Cardiac muscle cell (in vitro differentiated cells and primary cell): Measurements from ENCODE around the gene CDH4. TPM values are rescaled to one million over a fixed set of nuclear protein-coding genes. Genes with fewer than 3 reads are reported as not detected.
"Not testable (repeated sequence)": the region's sequence is repeated elsewhere in the genome, so short reads cannot be mapped to it uniquely, and the experiment has no call there.

Experiments
- DNase-seq, 2 donors: peaks; one replicate each; pipeline versions ENCODE4 v3.0.0 to v3.0.0-alpha.2; 2010 to 2017; ENCODE audit warnings: low read depth in 1 of 2, low spot score in 1 of 2
- H3K27ac ChIP-seq: fragments of 200-600 bp; sonication (generic); 2 replicates; pipeline ENCODE4 v1.5.1; 2016
- H3K27me3 ChIP-seq: fragments of 200-600 bp; sonication (generic); 2 replicates; pipeline ENCODE4 v1.6.0; 2016; ENCODE audit warnings: control low read depth
- H3K36me3 ChIP-seq: fragments of 200-600 bp; sonication (generic); 2 replicates; pipeline ENCODE4 v1.5.1; 2016; ENCODE audit warnings: control low read depth
- H3K4me1 ChIP-seq: fragments of 200-600 bp; sonication (generic); 2 replicates; pipeline ENCODE4 v1.8.1; 2017; ENCODE audit warnings: low read depth, mild to moderate bottlenecking, mixed run types
- H3K4me3 ChIP-seq: fragments of 200-600 bp; sonication (generic); 2 replicates; pipeline ENCODE4 v1.5.1; 2016; ENCODE audit warnings: mild to moderate bottlenecking
- H3K9me3 ChIP-seq: fragments of 200-600 bp; sonication (generic); 2 replicates; pipeline ENCODE4 v1.5.1; 2017; ENCODE audit warnings: low read depth, mild to moderate bottlenecking, control low read depth
- polyA plus RNA-seq: library from polyadenylated mRNA; unstranded; fragments of >200 nt; fragmentation: Nextera tagmentation; extraction: Ambion mirVana; gene quantifications from 2 replicates; pipeline ENCODE4 v1.2.1, GENCODE V29; 2016
- total RNA-seq: library from RNA; depleted of rRNA; stranded (reverse); fragments of >200 nt; gene quantifications from 2 replicates; pipeline ENCODE4 v1.2.3, GENCODE V29; 2016
- TF ChIP-seq, protein P1 (sequence below): IDR thresholded peaks from 2 replicates; pipeline ENCODE4 v1.5.1; 2012; ENCODE audit warnings: low read depth, mild to moderate bottlenecking, low read length

The CDH4 gene
- total and polyA plus RNA-seq, 2 experiments from 2014 or later: 0.43 to 0.80 TPM

DNA sequence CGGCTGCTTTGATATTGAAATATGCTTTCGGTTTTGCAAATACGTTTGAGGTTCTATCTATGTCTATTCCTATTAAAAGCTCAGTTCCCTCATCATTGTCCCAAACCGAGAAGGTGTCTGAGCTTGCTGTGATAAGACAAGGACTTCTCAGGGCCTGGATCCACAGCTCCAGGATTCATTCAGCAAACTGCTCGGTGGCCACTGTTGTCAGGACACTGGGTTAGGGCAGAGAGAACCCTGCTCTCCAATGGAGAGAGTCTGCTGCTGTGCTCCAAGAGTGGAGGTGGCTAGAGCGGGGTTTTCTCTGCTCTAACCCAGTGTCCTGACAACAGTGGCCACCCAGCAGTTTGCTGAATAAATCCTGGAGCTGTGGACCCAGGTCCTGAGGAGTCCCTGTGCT, 198.5 kb downstream of the CDH4 start:
- no peaks in the 10 kb centered on the region for H3K36me3 ChIP-seq
- no peak for DNase-seq
- no peaks in the 10 kb centered on the region for H3K27me3 ChIP-seq
- no peak overlapping the region for H3K27ac ChIP-seq
- no peak overlapping the region for H3K4me3 ChIP-seq
- no peaks in the 10 kb centered on the region for H3K4me1 ChIP-seq
- no peaks in the 10 kb centered on the region for H3K9me3 ChIP-seq
- TF ChIP-seq, protein P1, sequence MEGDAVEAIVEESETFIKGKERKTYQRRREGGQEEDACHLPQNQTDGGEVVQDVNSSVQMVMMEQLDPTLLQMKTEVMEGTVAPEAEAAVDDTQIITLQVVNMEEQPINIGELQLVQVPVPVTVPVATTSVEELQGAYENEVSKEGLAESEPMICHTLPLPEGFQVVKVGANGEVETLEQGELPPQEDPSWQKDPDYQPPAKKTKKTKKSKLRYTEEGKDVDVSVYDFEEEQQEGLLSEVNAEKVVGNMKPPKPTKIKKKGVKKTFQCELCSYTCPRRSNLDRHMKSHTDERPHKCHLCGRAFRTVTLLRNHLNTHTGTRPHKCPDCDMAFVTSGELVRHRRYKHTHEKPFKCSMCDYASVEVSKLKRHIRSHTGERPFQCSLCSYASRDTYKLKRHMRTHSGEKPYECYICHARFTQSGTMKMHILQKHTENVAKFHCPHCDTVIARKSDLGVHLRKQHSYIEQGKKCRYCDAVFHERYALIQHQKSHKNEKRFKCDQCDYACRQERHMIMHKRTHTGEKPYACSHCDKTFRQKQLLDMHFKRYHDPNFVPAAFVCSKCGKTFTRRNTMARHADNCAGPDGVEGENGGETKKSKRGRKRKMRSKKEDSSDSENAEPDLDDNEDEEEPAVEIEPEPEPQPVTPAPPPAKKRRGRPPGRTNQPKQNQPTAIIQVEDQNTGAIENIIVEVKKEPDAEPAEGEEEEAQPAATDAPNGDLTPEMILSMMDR: no peak

DNA sequence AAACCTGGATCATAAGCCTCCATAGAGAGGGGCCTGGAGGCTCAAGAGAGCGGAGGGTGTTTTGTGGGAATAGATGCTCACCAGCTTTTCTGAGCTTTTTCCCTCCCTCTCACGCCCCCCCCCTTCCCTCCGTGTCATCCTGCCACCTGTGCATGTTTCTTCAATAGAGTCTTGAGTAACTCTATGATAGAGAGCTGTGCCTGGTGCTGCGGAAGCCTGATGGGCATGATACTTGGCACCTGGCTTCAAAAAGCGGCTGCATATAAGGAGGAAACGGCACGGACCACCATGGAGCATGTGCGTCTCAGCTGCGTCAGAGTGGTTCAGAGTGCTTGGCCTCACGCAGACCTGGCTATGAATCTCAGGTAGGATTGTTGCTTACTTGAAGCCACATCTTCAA, 198.9 kb downstream of the CDH4 start:
- H3K9me3 ChIP-seq: no peaks in the 10 kb centered on the region
- no peak overlapping the region for H3K4me3 ChIP-seq
- TF ChIP-seq, protein P1: no peak
- no peaks in the 10 kb centered on the region for H3K4me1 ChIP-seq
- no peak for DNase-seq
- no peak overlapping the region for H3K27ac ChIP-seq
- no peaks in the 10 kb centered on the region for H3K27me3 ChIP-seq
- H3K36me3 ChIP-seq: no peaks in the 10 kb centered on the region

DNA sequence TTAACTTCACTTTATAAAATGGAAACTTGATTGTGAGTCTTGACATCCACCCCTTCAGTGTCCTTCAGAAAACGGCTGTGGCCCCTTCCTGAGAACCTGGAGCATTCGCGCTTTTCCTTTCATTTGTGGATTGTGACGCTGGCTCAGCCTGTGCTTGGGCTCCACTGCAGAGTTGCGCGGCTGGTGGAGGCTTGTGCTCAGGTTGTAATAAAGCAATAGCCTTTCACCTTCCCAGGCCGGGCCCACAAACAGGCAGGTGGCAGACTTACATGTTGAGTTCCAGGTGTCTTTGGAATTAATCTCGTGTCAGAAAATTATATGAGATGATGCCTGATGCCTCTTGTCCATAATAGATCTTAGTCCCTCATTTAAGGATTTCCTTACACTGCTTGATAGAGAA, 199.9 kb downstream of the CDH4 start:
- TF ChIP-seq, protein P1: no peak
- Histone ChIP-seq H3K9me3 (no peaks in the 10 kb centered on the region), H3K4me3 (no peak overlapping the region), H3K27ac (no peak overlapping the region), H3K36me3 (no peaks in the 10 kb centered on the region), H3K4me1 (no peaks in the 10 kb centered on the region), H3K27me3 (no peaks in the 10 kb centered on the region)
- no peak for DNase-seq

DNA sequence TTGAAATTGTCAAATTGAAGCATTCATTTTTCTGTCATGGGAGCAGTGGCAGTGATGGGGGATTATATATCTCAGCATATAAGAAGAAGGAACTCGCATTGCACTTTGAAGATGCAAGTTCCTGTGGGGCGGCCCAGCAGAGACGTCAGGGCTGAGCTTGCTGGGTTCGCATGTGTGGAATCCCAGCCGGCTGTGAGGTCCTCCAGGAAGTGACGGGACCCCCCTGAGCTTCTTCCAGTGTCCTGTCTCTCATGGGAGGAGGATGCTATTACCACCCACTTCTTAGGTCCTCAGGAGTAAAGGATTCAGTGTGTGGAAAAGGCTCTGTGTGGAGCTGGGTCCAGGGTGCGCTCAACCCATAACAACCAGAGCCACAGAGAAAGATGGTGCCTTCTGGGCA, 201.2 kb downstream of the CDH4 start:
- no peak overlapping the region for H3K4me3 ChIP-seq
- no peaks in the 10 kb centered on the region for H3K4me1 ChIP-seq
- no peaks in the 10 kb centered on the region for H3K9me3 ChIP-seq
- no peak overlapping the region for H3K27ac ChIP-seq
- no peak for DNase-seq
- no peaks in the 10 kb centered on the region for H3K27me3 ChIP-seq
- TF ChIP-seq, protein P1: no peak
- H3K36me3 ChIP-seq: no peaks in the 10 kb centered on the region

DNA sequence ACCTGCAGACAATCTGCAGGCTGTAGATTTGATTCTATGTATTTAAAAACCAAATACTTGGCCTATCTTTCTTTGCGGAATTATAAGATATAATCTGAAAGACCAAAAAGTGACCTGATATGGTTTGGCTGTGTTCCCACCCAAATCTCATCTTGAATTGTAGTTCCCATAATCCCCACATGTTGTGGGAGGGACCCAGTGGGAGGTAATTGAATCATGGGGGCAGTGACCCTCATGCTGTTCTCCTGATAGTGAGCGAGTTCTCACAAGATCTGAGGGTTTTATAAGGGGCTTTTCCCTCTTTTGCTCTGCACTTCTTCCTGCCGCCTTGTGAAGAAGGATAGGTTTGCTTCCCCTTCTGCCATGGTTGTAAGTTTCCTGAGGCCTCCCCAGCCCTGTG, 201.6 kb downstream of the CDH4 start:
- not testable (repeated sequence) for H3K36me3 ChIP-seq

DNA sequence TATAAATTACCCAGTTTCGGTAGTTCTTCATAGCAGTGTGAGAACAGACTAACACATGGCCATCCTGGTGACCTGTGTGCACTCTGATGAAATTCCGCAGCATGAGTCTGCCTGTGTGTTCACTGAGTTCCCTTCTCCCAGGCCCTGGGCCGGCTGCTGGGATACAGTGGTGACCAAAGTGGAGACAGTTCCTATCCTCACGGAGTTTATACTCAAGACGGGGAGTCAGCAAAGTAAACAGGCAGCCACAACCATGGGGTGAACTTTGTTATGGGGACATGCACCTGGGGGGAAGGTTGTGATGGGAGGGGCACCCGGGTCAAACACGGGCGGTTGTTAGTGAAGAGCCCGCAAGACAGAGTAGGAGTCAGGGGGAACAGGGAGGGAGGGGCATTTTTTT, 202.0 kb downstream of the CDH4 start:
- no peak overlapping the region for H3K27ac ChIP-seq
- no peaks in the 10 kb centered on the region for H3K9me3 ChIP-seq
- H3K36me3 ChIP-seq: no peaks in the 10 kb centered on the region
- TF ChIP-seq, protein P1: no peak
- no peak overlapping the region for H3K4me3 ChIP-seq
- no peaks in the 10 kb centered on the region for H3K27me3 ChIP-seq
- no peak for DNase-seq
- H3K4me1 ChIP-seq: no peaks in the 10 kb centered on the region

More for the DNA sequence above, 201.6 kb downstream of the CDH4 start:
- not testable (repeated sequence) for H3K9me3 ChIP-seq, H3K27me3 ChIP-seq, H3K27ac ChIP-seq, H3K4me3 ChIP-seq, DNase-seq, H3K4me1 ChIP-seq
